NT2/D1 (cell line): Measurements from ENCODE around the gene DNM3.
A peak's percentile ranks its signal among the peaks of the same experiment; 100 is the strongest.

Source experiments
- DNase-seq: peaks from one replicate; pipeline ENCODE4 v3.0.0-alpha.2; 2011; ENCODE audit warnings: low read depth, low spot score
- H3K27me3 ChIP-seq: 2 replicates; pipeline ENCODE4 v1.6.0; 2011; ENCODE audit warnings: mild to moderate bottlenecking; ENCODE audit not compliant: insufficient read length, insufficient read depth
- H3K36me3 ChIP-seq: 2 replicates; pipeline ENCODE4 v1.6.1; 2011; ENCODE audit warnings: mild to moderate bottlenecking, low read length, mixed read lengths; ENCODE audit not compliant: insufficient read depth, insufficient read length
- H3K4me1 ChIP-seq: 2 replicates; pipeline ENCODE4 v1.5.1; 2011; ENCODE audit not compliant: insufficient read depth, insufficient read length
- H3K4me3 ChIP-seq: 2 replicates; pipeline ENCODE4 v1.5.1; 2011; ENCODE audit warnings: low read depth; ENCODE audit not compliant: insufficient read length
- H3K9ac ChIP-seq: 2 replicates; pipeline ENCODE4 v1.6.0; 2011; ENCODE audit warnings: low read depth; ENCODE audit not compliant: insufficient read length
- H3K9me3 ChIP-seq: 2 replicates; pipeline ENCODE4 v1.5.1; 2011; ENCODE audit warnings: mild to moderate bottlenecking, low read length; ENCODE audit not compliant: insufficient read depth
- SUZ12 ChIP-seq: IDR thresholded peaks from 2 replicates; pipeline ENCODE4 v1.6.1; 2011; ENCODE audit not compliant: insufficient read length, insufficient read depth; ENCODE audit errors: extremely low read depth
- YY1 ChIP-seq: IDR thresholded peaks from 2 replicates; pipeline ENCODE4 v1.6.1; 2011; ENCODE audit not compliant: insufficient read length, insufficient read depth
- ZNF274 ChIP-seq: IDR thresholded peaks from 2 replicates; pipeline ENCODE4 v1.6.1; 2011; ENCODE audit warnings: mild to moderate bottlenecking, low read depth, low read length

The DNM3 gene

GRCh38 chr1:172443666-172444453 lies 602.6 kb downstream of the DNM3 start, which contains the start of gene PIGC:
PIGC (minus strand) TSS chr1:172444069; CDS start chr1:172442622, 1,447 bp downstream.
- peak within 1 kb of the TSS; percentile 89 for H3K9ac ChIP-seq
- DNase-seq, result peak; percentile 94
- peak within 1 kb of the TSS; percentile 83 for H3K4me3 ChIP-seq
- H3K36me3 ChIP-seq, result peaks cover 29% of the 10 kb centered on the region
- peak; percentile 14 for TF ChIP-seq YY1
- TF ChIP-seq ZNF274, result no peak
- TF ChIP-seq SUZ12, result no peak
- H3K9me3 ChIP-seq, result no peaks in the 10 kb centered on the region
- no peaks in the 10 kb centered on the region for H3K4me1 ChIP-seq
- H3K27me3 ChIP-seq, result no peaks in the 10 kb centered on the region

DNA sequence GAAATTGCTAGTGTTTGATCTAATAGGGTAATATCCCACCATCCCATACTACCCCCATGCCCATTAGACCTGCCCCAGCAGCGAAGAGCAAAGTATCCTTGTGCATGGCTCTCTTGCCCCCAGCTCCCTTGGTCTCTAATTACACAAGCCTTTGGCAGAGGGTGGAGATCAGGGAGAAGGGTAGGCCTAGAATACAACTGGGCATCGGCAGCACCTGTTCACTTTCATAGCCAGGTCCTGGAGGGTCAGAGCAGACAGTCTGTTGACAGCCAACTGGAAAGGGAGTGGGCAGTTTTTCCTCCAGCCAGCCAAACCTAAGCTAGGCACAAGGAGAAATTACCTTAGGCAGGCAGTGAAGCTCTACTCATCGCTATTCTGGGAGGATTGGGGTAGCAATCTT lies 605.2 kb downstream of the DNM3 start:
- Histone ChIP-seq H3K4me3 (no peak overlapping the region), H3K9me3 (no peaks in the 10 kb centered on the region), H3K36me3 (peaks cover 11% of the 10 kb centered on the region), H3K27me3 (no peaks in the 10 kb centered on the region), H3K9ac (no peak overlapping the region), H3K4me1 (no peaks in the 10 kb centered on the region)
- no peak for DNase-seq
- TF ChIP-seq YY1 (no peak), SUZ12 (no peak), ZNF274 (no peak)

GRCh38 chr1:172447641-172448040 lies 606.3 kb downstream of the DNM3 start:
- no peaks in the 10 kb centered on the region for H3K4me1 ChIP-seq
- H3K4me3 ChIP-seq, result no peak overlapping the region
- H3K27me3 ChIP-seq, result no peaks in the 10 kb centered on the region
- peaks cover under 1% of the 10 kb centered on the region for H3K36me3 ChIP-seq
- H3K9ac ChIP-seq, result no peak overlapping the region
- TF ChIP-seq YY1 (no peak), ZNF274 (no peak), SUZ12 (no peak)
- H3K9me3 ChIP-seq, result no peaks in the 10 kb centered on the region
- DNase-seq, result no peak

DNA sequence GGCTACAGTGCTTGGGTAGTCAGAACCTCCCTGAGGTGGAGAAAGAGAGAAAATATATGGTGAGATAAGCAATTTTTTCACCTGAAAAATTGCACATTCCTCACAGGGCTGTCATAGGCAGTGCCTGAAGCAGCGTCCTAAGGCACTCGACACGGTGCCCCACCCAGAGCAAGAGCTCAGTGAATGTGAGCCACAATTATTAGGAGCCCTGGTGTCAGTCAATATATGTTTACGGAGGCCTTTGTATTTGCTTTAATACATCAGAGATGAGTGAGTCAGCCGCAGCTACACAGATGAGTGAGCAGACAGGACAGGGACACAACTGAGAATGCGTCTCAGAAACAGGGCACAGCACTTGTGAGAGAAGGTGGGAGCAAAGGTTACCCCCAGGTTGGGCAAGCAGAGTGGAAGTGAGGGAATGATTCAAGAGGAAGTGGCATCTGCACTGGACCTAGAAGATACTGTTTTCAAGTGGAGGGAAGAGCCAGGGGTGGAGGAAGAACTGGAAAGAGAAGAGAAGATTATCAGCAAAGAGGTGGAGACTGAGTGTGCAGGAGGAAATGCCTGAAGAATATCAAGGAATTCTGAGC lies 607.8 kb downstream of the DNM3 start:
- TF ChIP-seq YY1 (no peak), ZNF274 (no peak), SUZ12 (no peak)
- H3K27me3 ChIP-seq, result no peaks in the 10 kb centered on the region
- no peak for DNase-seq
- no peak overlapping the region for H3K4me3 ChIP-seq
- no peak overlapping the region for H3K9ac ChIP-seq
- no peaks in the 10 kb centered on the region for H3K4me1 ChIP-seq
- no peaks in the 10 kb centered on the region for H3K9me3 ChIP-seq
- no peaks in the 10 kb centered on the region for H3K36me3 ChIP-seq

GRCh38 chr1:172449585-172450523 lies 608.6 kb downstream of the DNM3 start:
- Histone ChIP-seq H3K9ac (no peak overlapping the region), H3K36me3 (no peaks in the 10 kb centered on the region), H3K4me1 (no peaks in the 10 kb centered on the region), H3K27me3 (no peaks in the 10 kb centered on the region), H3K9me3 (no peaks in the 10 kb centered on the region), H3K4me3 (no peak overlapping the region)
- no peak for TF ChIP-seq YY1
- no peak for TF ChIP-seq SUZ12
- TF ChIP-seq ZNF274, result no peak
- DNase-seq, result peak; percentile 57

DNA sequence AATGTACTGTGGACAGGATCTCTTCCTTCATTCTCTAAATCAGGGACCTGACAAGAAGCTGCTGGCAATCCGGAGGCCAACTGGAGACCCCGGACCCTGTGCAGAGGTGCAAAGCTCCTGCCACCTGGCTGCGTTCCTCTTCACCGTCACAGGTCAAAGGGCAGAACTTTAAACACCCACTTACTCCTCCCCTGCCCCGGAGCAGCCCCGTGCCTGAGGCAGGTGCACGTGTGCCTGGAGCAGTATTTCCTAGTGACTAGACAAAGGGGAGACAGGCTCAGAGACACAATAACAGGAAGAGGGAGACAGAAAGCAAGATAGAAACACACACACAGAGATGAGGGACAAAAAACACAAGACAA lies 609.2 kb downstream of the DNM3 start:
- TF ChIP-seq ZNF274 (no peak), SUZ12 (no peak), YY1 (no peak)
- no peak for DNase-seq
- no peak overlapping the region for H3K4me3 ChIP-seq

More for the DNA sequence above, 609.2 kb downstream of the DNM3 start:
- Histone ChIP-seq H3K9ac (no peak overlapping the region), H3K27me3 (no peaks in the 10 kb centered on the region), H3K9me3 (no peaks in the 10 kb centered on the region), H3K4me1 (no peaks in the 10 kb centered on the region), H3K36me3 (no peaks in the 10 kb centered on the region)
